GM12878 (cell line): Measurements from ENCODE around the gene SPINK5. TPM values are rescaled to one million over a fixed set of nuclear protein-coding genes. Genes with fewer than 3 reads are reported as not detected.

Experiments used
- ATAC-seq: fragments of 200-7000 bp; cut with Tn5 transposase; 3 replicates; pipeline ENCODE4 v1.9.1; 2020; ENCODE audit warnings: mild to moderate bottlenecking, moderate library complexity
- BruUV-seq: library from RNA; stranded (reverse); fragments of 400-500 nt; replicated peaks from 2 replicates; lab custom pipeline; 2021; lab: Mats Ljungman, UMichigan
- CTCF ChIA-PET: fragments of 300-600 bp; sonication (Branson Sonifier 250); formaldehyde crosslinking; extraction: SDS; loops from one replicate; lab custom pipeline; 2021; ENCODE audit warnings: inconsistent platforms; lab: Yijun Ruan, JAX
- POLR2A ChIA-PET: fragments of 350-600 bp; formaldehyde crosslinking; extraction: SDS; loops from one replicate; lab custom pipeline; 2021; ENCODE audit warnings: inconsistent platforms; lab: Charles Lee
- RAD21 ChIA-PET: fragments of 300-600 bp; sonication (Branson Sonifier 250); formaldehyde crosslinking; loops from one replicate; lab custom pipeline; 2023; ENCODE audit warnings: antibody characterized with exemption; ENCODE audit not compliant: unreplicated experiment; lab: Charles Lee
- SMC1A ChIA-PET: fragments of 300-600 bp; sonication (Branson Sonifier 250); formaldehyde crosslinking; loops from one replicate; lab custom pipeline; 2023; ENCODE audit not compliant: unreplicated experiment, uncharacterized antibody; lab: Charles Lee
- DNase-seq: peaks from one replicate; pipeline ENCODE4 v3.0.0-alpha.2; 2011; ENCODE audit warnings: low read depth, low spot score
- FAIRE-seq: peaks from 3 replicates; lab custom pipeline; 2011; peaks lifted over from hg19 to GRCh38; lab: Jason Lieb, UNC
- H2AFZ ChIP-seq: 2 replicates; pipeline ENCODE4 v1.6.0; 2011; ENCODE audit warnings: low read depth, low read length, control low read depth; ENCODE audit not compliant: control insufficient read depth
- H3K27ac ChIP-seq: 2 replicates; pipeline ENCODE4 v1.5.1; 2011; ENCODE audit warnings: control low read depth; ENCODE audit not compliant: control insufficient read depth, insufficient read depth
- H3K27me3 ChIP-seq, 2 experiments: replicated peaks in 1 of 2; 2 replicates each; pipeline versions ENCODE4 v1.6.0 to v1.6.1; 2011; ENCODE audit warnings: low read length in 1 of 2; ENCODE audit not compliant: control insufficient read depth in 2 of 2, insufficient read depth in 2 of 2
- H3K36me3 ChIP-seq, 2 experiments: 2 replicates each; pipeline ENCODE4 v1.5.1; 2011; ENCODE audit warnings: low read length in 1 of 2; ENCODE audit not compliant: control insufficient read depth in 2 of 2, insufficient read depth in 2 of 2
- H3K4me1 ChIP-seq: 2 replicates; pipeline ENCODE4 v1.6.1; 2011; ENCODE audit warnings: mild to moderate bottlenecking, low read length, moderate library complexity, mixed read lengths; ENCODE audit not compliant: control insufficient read depth, insufficient read depth
- H3K4me2 ChIP-seq: 2 replicates; pipeline ENCODE4 v1.6.0; 2011; ENCODE audit warnings: control low read depth; ENCODE audit not compliant: control insufficient read depth, insufficient read depth
- H3K4me3 ChIP-seq: fragments of 200-600 bp; sonication (generic); 2 replicates; pipeline ENCODE4 v1.5.1; 2016
- H3K79me2 ChIP-seq: 2 replicates; pipeline ENCODE4 v1.6.0; 2011; ENCODE audit warnings: low read length; ENCODE audit not compliant: control insufficient read depth, insufficient read depth
- H3K9ac ChIP-seq: 2 replicates; pipeline ENCODE4 v1.8.0; 2011; ENCODE audit warnings: low read length, control low read depth, mixed read lengths; ENCODE audit not compliant: control insufficient read depth, insufficient read depth
- H3K9me3 ChIP-seq: replicated peaks from 3 replicates; pipeline ENCODE4 v1.5.1; 2011; ENCODE audit warnings: mild to moderate bottlenecking, low read length; ENCODE audit not compliant: control insufficient read depth, insufficient read depth
- H4K20me1 ChIP-seq: 2 replicates; pipeline ENCODE4 v1.6.0; 2011; ENCODE audit not compliant: control insufficient read depth, insufficient read depth
- BCL3 ChIP-seq: IDR thresholded peaks from 2 replicates; pipeline ENCODE4 v1.6.1; 2011; ENCODE audit warnings: borderline replicate concordance, low read depth, mild to moderate bottlenecking, moderate library complexity, low read length; ENCODE audit not compliant: insufficient read depth, poor library complexity, severe bottlenecking
- HSF1 ChIP-seq: fragments of 150-350 bp; IDR thresholded peaks from 2 replicates; pipeline ENCODE4 v1.6.1; 2014; ENCODE audit warnings: mild to moderate bottlenecking, low read depth, low read length
- IRF4 ChIP-seq: IDR thresholded peaks from 2 replicates; pipeline ENCODE4 v1.6.1; 2011; ENCODE audit warnings: low read depth, low read length
- JUNB ChIP-seq: IDR thresholded peaks from 2 replicates; pipeline ENCODE4 v1.6.1; 2016; ENCODE audit warnings: antibody characterized with exemption, mild to moderate bottlenecking
- KAT2A ChIP-seq: conservative IDR thresholded peaks from 2 replicates; pipeline ENCODE4 v1.6.1; 2011; ENCODE audit warnings: low read depth, low read length; ENCODE audit not compliant: control insufficient read depth
- KDM1A ChIP-seq: fragments of 200-600 bp; sonication (generic); IDR thresholded peaks from 2 replicates; pipeline ENCODE4 v1.6.1; 2016; ENCODE audit warnings: borderline replicate concordance
- MEF2B ChIP-seq: fragments of 450-650 bp; IDR thresholded peaks from 2 replicates; pipeline ENCODE4 v1.6.1; 2018; ENCODE audit warnings: mild to moderate bottlenecking, moderate library complexity; ENCODE audit not compliant: partially characterized antibody, poor library complexity, severe bottlenecking
- NBN ChIP-seq: fragments of 450-650 bp; IDR thresholded peaks from 2 replicates; pipeline ENCODE4 v1.6.1; 2016
- NR2C1 ChIP-seq: fragments of 450-650 bp; IDR thresholded peaks from 2 replicates; pipeline ENCODE4 v1.6.1; 2017; ENCODE audit warnings: antibody characterized with exemption, mild to moderate bottlenecking, moderate library complexity
- NR2C2 ChIP-seq: IDR thresholded peaks from 2 replicates; pipeline ENCODE4 v1.6.1; 2011; ENCODE audit warnings: borderline replicate concordance, low read depth; ENCODE audit not compliant: control insufficient read depth, insufficient read length
- POLR2A ChIP-seq: IDR thresholded peaks from 2 replicates; pipeline ENCODE4 v1.6.1; 2011; ENCODE audit warnings: low read depth, mild to moderate bottlenecking, low read length
- POLR2AphosphoS5 ChIP-seq: IDR thresholded peaks from 2 replicates; pipeline ENCODE4 v1.6.1; 2011; ENCODE audit warnings: mild to moderate bottlenecking, low read length, inconsistent platforms
- RCOR1 ChIP-seq: conservative IDR thresholded peaks from 2 replicates; pipeline ENCODE4 v1.6.1; 2012; ENCODE audit warnings: low read depth, low read length, improper control_type of control experiment
- RFX5 ChIP-seq: IDR thresholded peaks from 2 replicates; pipeline ENCODE4 v1.6.1; 2011; ENCODE audit warnings: low read depth, low read length, improper control_type of control experiment
- SRF ChIP-seq, 2 experiments: IDR thresholded peaks; 2 replicates each; pipeline ENCODE4 v1.6.1; 2011; ENCODE audit warnings: low read depth in 2 of 2, low read length in 2 of 2, mild to moderate bottlenecking in 1 of 2, moderate library complexity in 1 of 2
- USF1 ChIP-seq: IDR thresholded peaks from 2 replicates; pipeline ENCODE4 v1.6.1; 2011; ENCODE audit warnings: borderline replicate concordance, low read depth, mild to moderate bottlenecking, moderate library complexity, mixed read lengths, low read length; ENCODE audit not compliant: insufficient read depth; ENCODE audit errors: extremely low read length
- ZNF24 ChIP-seq: fragments of 450-650 bp; IDR thresholded peaks from 2 replicates; pipeline ENCODE4 v1.6.1; 2017; ENCODE audit warnings: antibody characterized with exemption, mild to moderate bottlenecking
- WGBS: methylation state at CpG from one replicate; pipeline ENCODE4 v1.1.6; 2016; ENCODE audit warnings: low lambda C conversion rate; ENCODE audit not compliant: insufficient replicate concordance, insufficient coverage; ENCODE audit errors: missing lambda C conversion rate; 5-methylcytosine and 5-hydroxymethylcytosine counted together
- in situ Hi-C: fragments of 300-500 bp; cut with MboI; formaldehyde crosslinking; loops from 9 replicates; pipeline ENCODE4 v1.14.3; 2018; ENCODE audit warnings: mixed read lengths
- intact Hi-C: fragments of 100-400 bp; cut with micrococcal nuclease; formaldehyde crosslinking; loops from one replicate; pipeline ENCODE4 v1.14.2; 2022; ENCODE audit not compliant: unreplicated experiment
- polyA plus RNA-seq, 11 experiments: library from polyadenylated mRNA; depleted of rRNA in 4 of 11; unstranded in 6 of 11; stranded (reverse) in 5 of 11; fragments of >200 nt; fragmentation: Nextera tagmentation in 4 of 11; fragmentation: Illumina TruSeq in 1 of 11; extraction: Ambion mirVana in 4 of 11; extraction: Trizol in 1 of 11; gene quantifications; 1 replicate in 1 of 11; 2 replicates in 10 of 11; pipeline versions ENCODE4 v1.2.1 to v1.2.3, GENCODE V29; 2011 to 2016; ENCODE audit warnings: inconsistent platforms in 2 of 11, missing spikeins in 2 of 11, low read depth in 1 of 11
- total RNA-seq, 4 experiments: library from RNA; depleted of rRNA in 3 of 4; stranded (reverse); fragments of >200 nt in 3 of 4; fragmentation: Illumina TruSeq in 1 of 4; extraction: Trizol in 1 of 4; gene quantifications; 2 replicates each; pipeline versions ENCODE4 v1.2.1 to v1.2.3, GENCODE V29; 2013 to 2021

The SPINK5 gene
- total and polyA plus RNA-seq, 10 of the 15 experiments (the other 5 are each of a cell fraction or from before 2014, with no cell fraction given): 0.04 to 0.09 TPM; not detected in 8

GRCh38 chr5:148075529-148075928 lies 11.7 kb downstream of the SPINK5 start:
- H3K79me2 ChIP-seq: no peaks in the 10 kb centered on the region
- BruUV-seq: no TSS peak
- WGBS: 15% methylated on average over 2 of the region's 2 CpGs
- no peak overlapping the region for H3K27ac ChIP-seq
- ChIA-PET RAD21 (no interaction called here), POLR2A (no interaction called here), CTCF (interaction anchor here (2.1 kb wide), 1 partner anchor 24 kb away, joined by 5 read pairs; no protein-coding TSS in a partner anchor), SMC1A (no interaction called here)
- DNase-seq (no peak), FAIRE-seq (no peak), ATAC-seq (no peak)
- H3K9ac ChIP-seq: no peak overlapping the region
- no peak overlapping the region for H2AFZ ChIP-seq
- in situ Hi-C loops (no loop called here), intact Hi-C loops (no loop called here)
- TF ChIP-seq USF1: no peak
- no peak for TF ChIP-seq HSF1
- TF ChIP-seq POLR2A: no peak
- no peaks in the 10 kb centered on the region for H3K4me1 ChIP-seq
- H4K20me1 ChIP-seq: no peaks in the 10 kb centered on the region
- no peak overlapping the region for H3K4me3 ChIP-seq
- H3K4me2 ChIP-seq: no peak overlapping the region
- no peaks in the 10 kb centered on the region for H3K9me3 ChIP-seq
- H3K36me3 ChIP-seq: no peaks in the 10 kb centered on the region
- no peaks in the 10 kb centered on the region for H3K27me3 ChIP-seq

GRCh38 chr5:148083203-148083602 lies 19.4 kb downstream of the SPINK5 start:
- Histone ChIP-seq H3K9me3 (no peaks in the 10 kb centered on the region), H4K20me1 (no peaks in the 10 kb centered on the region), H3K4me2 (no peak overlapping the region), H3K36me3 (no peaks in the 10 kb centered on the region), H3K4me1 (no peaks in the 10 kb centered on the region), H3K27ac (no peak overlapping the region), H3K79me2 (no peaks in the 10 kb centered on the region), H3K4me3 (no peak overlapping the region), H3K27me3 (no peaks in the 10 kb centered on the region), H2AFZ (no peak overlapping the region), H3K9ac (no peak overlapping the region)
- no TSS peak for BruUV-seq
- ChIA-PET RAD21 (no interaction called here), POLR2A (no interaction called here), SMC1A (no interaction called here), CTCF (no interaction called here)
- ATAC-seq: no peak
- intact Hi-C loops (no loop called here), in situ Hi-C loops (no loop called here)
- DNase-seq: no peak
- FAIRE-seq: no peak
- WGBS: 4% methylated on average over 1 of the region's 1 CpG
- TF ChIP-seq BCL3: no peak
- no peak for TF ChIP-seq RCOR1
- TF ChIP-seq NR2C1: no peak
- TF ChIP-seq NBN: no peak
- no peak for TF ChIP-seq POLR2AphosphoS5
- no peak for TF ChIP-seq IRF4
- no peak for TF ChIP-seq KDM1A
- TF ChIP-seq KAT2A: no peak
- TF ChIP-seq RFX5: no peak
- TF ChIP-seq JUNB: no peak
- no peak for TF ChIP-seq NR2C2
- no peak for TF ChIP-seq SRF (IDR thresholded peaks at IDR 0.05; ENCODE audit: low read depth in 2 of 2, low read length in 2 of 2)
- TF ChIP-seq MEF2B: no peak
- TF ChIP-seq ZNF24: no peak
